ENCODE results near the gene CTNNA3. TPM values are rescaled to one million over a fixed set of nuclear protein-coding genes. Genes with fewer than 3 reads are reported as not detected.

Gene CTNNA3
- total and polyA plus RNA-seq, 2 donors (not counting 3 experiments of a cell fraction or from before 2014, with no cell fraction given) = not detected

DNA sequence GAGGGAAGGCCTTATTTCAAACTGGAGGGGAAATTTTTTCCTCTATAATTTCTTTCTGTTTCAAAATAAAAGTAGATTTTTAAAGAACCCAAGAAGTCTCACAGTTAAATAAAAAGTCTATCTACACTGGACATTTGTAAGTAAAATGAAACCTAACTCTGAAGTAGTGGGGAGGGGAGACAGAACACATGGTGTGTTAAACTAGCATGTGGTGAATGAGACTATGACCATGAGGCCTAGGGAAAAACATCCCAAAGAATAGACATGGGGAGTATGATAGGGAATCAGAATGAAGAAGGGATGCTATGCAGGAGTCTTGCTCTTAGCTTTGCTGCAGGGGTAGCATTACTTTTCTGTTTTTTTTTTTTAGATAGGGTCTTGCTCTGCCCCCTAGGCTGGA is 1831.5 kb downstream of the CTNNA3 start:
- CTCF ChIA-PET = interaction anchor here (1.1 kb wide), 1 partner anchor 13 kb away, joined by 4 read pairs; no protein-coding TSS in a partner anchor
- H3K79me2 ChIP-seq (ENCODE audit: control insufficient read depth, insufficient read depth, low read length) = no peaks in the 10 kb centered on the region
- dilution Hi-C loops (cut with MboI; ENCODE audit: extremely low pct_ligation_motif_present, low sequenced_read_pairs) = no loop called here

More for the DNA sequence above, 1831.5 kb downstream of the CTNNA3 start:
- BruUV-seq (replicated peaks) = no TSS peak
- no peaks in the 10 kb centered on the region for H3K9me1 ChIP-seq (replicated peaks; ENCODE audit: control insufficient read depth, extremely low read depth, insufficient read depth, low read length)
- H3K9me3 ChIP-seq (replicated peaks; ENCODE audit: control insufficient read depth, insufficient read depth, low read length) = no peaks in the 10 kb centered on the region
- FAIRE-seq (no peak), DNase-seq (ENCODE audit: low read depth, low spot score) (no peak)
- no peaks in the 10 kb centered on the region for H3K36me3 ChIP-seq (ENCODE audit: control insufficient read depth in 2 of 2, extremely low read depth in 1 of 2, insufficient read depth in 2 of 2, low read length in 2 of 2)
- H3K27ac ChIP-seq (ENCODE audit: insufficient read depth, low read depth, low read length) = no peak overlapping the region
- no peak overlapping the region for H3K4me3 ChIP-seq (replicated peaks in 1 of 3; ENCODE audit: insufficient read depth in 1 of 3, low read depth in 1 of 3, low read length in 3 of 3)
- no peak overlapping the region for H3K4me2 ChIP-seq (ENCODE audit: insufficient read depth, low read length)
- TF ChIP-seq FOS (IDR thresholded peaks at IDR 0.05; ENCODE audit: borderline replicate concordance, insufficient read depth, low read length) (no peak), CTCF (IDR thresholded peaks at IDR 0.05; ENCODE audit: extremely low read depth in 1 of 2, insufficient read depth in 1 of 2, low read depth in 1 of 2, low read length in 2 of 2) (no peak), MYC (IDR thresholded peaks at IDR 0.05; ENCODE audit: low read depth, low read length) (no peak), GATA2 (IDR thresholded peaks at IDR 0.05; ENCODE audit: insufficient read depth, insufficient read length, low read depth, low read length) (no peak), EZH2 (IDR thresholded peaks at IDR 0.05; ENCODE audit: borderline replicate concordance, low read depth, low read length, severe bottlenecking) (no peak), POLR2AphosphoS5 (IDR thresholded peaks at IDR 0.05; ENCODE audit: insufficient read depth, low read depth, low read length) (no peak), JUN (IDR thresholded peaks at IDR 0.05; ENCODE audit: borderline replicate concordance, insufficient read depth, insufficient read length, low read depth) (no peak), MAX (IDR thresholded peaks at IDR 0.05; ENCODE audit: insufficient read depth, insufficient read length) (no peak), POLR2A (IDR thresholded peaks at IDR 0.05; ENCODE audit: low read depth, low read length) (no peak)
- no peaks in the 10 kb centered on the region for H3K27me3 ChIP-seq (ENCODE audit: control insufficient read depth in 2 of 2, insufficient read depth in 2 of 2, low read length in 2 of 2)
- intact Hi-C loops (cut with micrococcal nuclease) = no loop called here
- H3K9ac ChIP-seq (replicated peaks; ENCODE audit: extremely low read depth, insufficient read depth, low read length) = no peak overlapping the region
- no peaks in the 10 kb centered on the region for H3K4me1 ChIP-seq (ENCODE audit: control insufficient read depth, extremely low read depth, insufficient read depth, low read length)
- no peak overlapping the region for H2AFZ ChIP-seq (ENCODE audit: low read depth, low read length)
- no peaks in the 10 kb centered on the region for H4K20me1 ChIP-seq (replicated peaks; ENCODE audit: control insufficient read depth, extremely low read depth, insufficient read depth, low read length)
- POLR2A ChIA-PET = no interaction called here
